Vagina (tissue), 2 donors: ENCODE measurements around the gene FH. TPM values are rescaled to one million over a fixed set of nuclear protein-coding genes. Genes with fewer than 3 reads are reported as not detected.

ENCODE experiments used
- DNase-seq, 2 donors: peaks; one replicate each; pipeline ENCODE4 v3.0.0-alpha.2; 2017; ENCODE audit errors: extremely low spot score in 2 of 2
- H3K27ac ChIP-seq: fragments of 200-600 bp; sonication (generic); one replicate; pipeline ENCODE4 v1.5.1; 2019
- H3K27me3 ChIP-seq: fragments of 200-600 bp; sonication (generic); one replicate; pipeline ENCODE4 v1.5.1; 2019
- H3K36me3 ChIP-seq, 2 donors: fragments of 200-600 bp; sonication (generic); one replicate each; pipeline ENCODE4 v1.5.1; 2017 to 2019
- H3K4me1 ChIP-seq: fragments of 200-600 bp; sonication (generic); one replicate; pipeline ENCODE4 v1.5.1; 2019
- H3K4me3 ChIP-seq, 2 donors: fragments of 200-600 bp; sonication (generic); 1 replicate in 1 of 2; 2 replicates in 1 of 2; pipeline ENCODE4 v1.5.1; 2016 to 2019
- H3K9me3 ChIP-seq: fragments of 200-600 bp; sonication (generic); one replicate; pipeline ENCODE4 v1.5.1; 2019
- CTCF ChIP-seq, 3 experiments: fragments of 450-650 bp in 2 of 3; fragments of 200-600 bp in 1 of 3; sonication (generic) in 1 of 3; IDR thresholded peaks; one replicate each; pipeline ENCODE4 v1.5.1; 2017 to 2019; ENCODE audit warnings: antibody characterized with exemption in 3 of 3, mild to moderate bottlenecking in 2 of 3, moderate library complexity in 2 of 3
- POLR2A ChIP-seq, 2 donors: fragments of 450-650 bp; IDR thresholded peaks; one replicate each; pipeline ENCODE4 v1.6.1; 2017; ENCODE audit warnings: antibody characterized with exemption in 2 of 2, mild to moderate bottlenecking in 2 of 2, moderate library complexity in 2 of 2
- POLR2AphosphoS5 ChIP-seq, 2 donors: sonication (generic); formaldehyde crosslinking; IDR thresholded peaks; one replicate each; pipeline ENCODE4 v1.9.0; 2017; ENCODE audit warnings: antibody characterized with exemption in 2 of 2, mild to moderate bottlenecking in 2 of 2, low read depth in 1 of 2; ENCODE audit not compliant: insufficient read depth in 1 of 2
- intact Hi-C: fragments of 100-400 bp; cut with DNase I; formaldehyde crosslinking; loops from one replicate; pipeline ENCODE4 v1.15.1; 2023
- total RNA-seq: library from RNA; depleted of rRNA; stranded (reverse); fragments of >200 nt; gene quantifications from one replicate; pipeline ENCODE4 v1.2.3, GENCODE V29; 2016

Gene FH
- total RNA-seq, 1 donor from 2014 or later: 33.6 TPM

- Histone ChIP-seq H3K27ac (no peak overlapping the region), H3K9me3 (no peaks in the 10 kb centered on the region), H3K27me3 (no peaks in the 10 kb centered on the region), H3K36me3 (no peaks in the 10 kb centered on the region), H3K4me3 (no peak overlapping the region), H3K4me1 (no peaks in the 10 kb centered on the region)
- TF ChIP-seq POLR2AphosphoS5 (IDR thresholded peaks at IDR 0.05; ENCODE audit: insufficient read depth in 1 of 2, low read depth in 1 of 2) (no peak), POLR2A (IDR thresholded peaks at IDR 0.05) (no peak), CTCF (IDR thresholded peaks at IDR 0.05) (no peak)
- intact Hi-C loops: no loop called here
- DNase-seq: no peak
These were observed 62.8 kb downstream of the FH start for GRCh38 chr1:241456743-241457142.

- H3K36me3 ChIP-seq: no peaks in the 10 kb centered on the region
- no peaks in the 10 kb centered on the region for H3K27me3 ChIP-seq
- DNase-seq: no peak
- no peak for TF ChIP-seq POLR2AphosphoS5 (IDR thresholded peaks at IDR 0.05; ENCODE audit: insufficient read depth in 1 of 2, low read depth in 1 of 2)
- no peak for TF ChIP-seq CTCF (IDR thresholded peaks at IDR 0.05)
- no peak for TF ChIP-seq POLR2A (IDR thresholded peaks at IDR 0.05)
- no peak overlapping the region for H3K4me3 ChIP-seq
- H3K27ac ChIP-seq: no peak overlapping the region
- H3K9me3 ChIP-seq: no peaks in the 10 kb centered on the region
- H3K4me1 ChIP-seq: no peaks in the 10 kb centered on the region
- intact Hi-C loops: no loop called here
These were observed 65.8 kb downstream of the FH start for GRCh38 chr1:241453732-241454131.

GRCh38 chr1:241451956-241452355 is 67.6 kb downstream of the FH start:
- intact Hi-C loops: no loop called here
- no peaks in the 10 kb centered on the region for H3K4me1 ChIP-seq
- DNase-seq: no peak
- no peaks in the 10 kb centered on the region for H3K9me3 ChIP-seq
- no peaks in the 10 kb centered on the region for H3K36me3 ChIP-seq
- no peak overlapping the region for H3K27ac ChIP-seq
- no peak overlapping the region for H3K4me3 ChIP-seq
- TF ChIP-seq POLR2A (IDR thresholded peaks at IDR 0.05): no peak
- no peak for TF ChIP-seq CTCF (IDR thresholded peaks at IDR 0.05)
- TF ChIP-seq POLR2AphosphoS5 (IDR thresholded peaks at IDR 0.05; ENCODE audit: insufficient read depth in 1 of 2, low read depth in 1 of 2): no peak
- no peaks in the 10 kb centered on the region for H3K27me3 ChIP-seq

Other genes with a start within 250 kb of the FH start
- gene RGS7, start 162.6 kb downstream of the FH start, total RNA-seq: not detected
- gene KMO, start 12.6 kb upstream of the FH start, total RNA-seq: 4.7 TPM
- gene CHML, start 120.6 kb upstream of the FH start, total RNA-seq: 11.3 TPM
- 15.5 TPM for gene OPN3, start 120.6 kb upstream of the FH start, total RNA-seq
- not detected for gene WDR64, start 132.5 kb upstream of the FH start, total RNA-seq